SU-DHL-6 (cell line): ENCODE results near the gene SPTBN1.
"Not testable (repeated sequence)": the region's sequence is repeated elsewhere in the genome, so short reads cannot be mapped to it uniquely, and the experiment has no call there.

Experiments used
- H2AFZ ChIP-seq: fragments of 200-600 bp; sonication (generic); 2 replicates; pipeline ENCODE4 v1.6.1; 2014; ENCODE audit warnings: low read depth, mild to moderate bottlenecking, moderate library complexity, mixed read lengths, antibody characterized with exemption, low read length; ENCODE audit not compliant: severe bottlenecking
- H3F3A ChIP-seq: fragments of 200-600 bp; shearing (Covaris generic); 2 replicates; pipeline ENCODE4 v1.6.0; 2016; ENCODE audit warnings: antibody characterized with exemption, mild to moderate bottlenecking; ENCODE audit not compliant: insufficient read depth
- H3K27ac ChIP-seq: fragments of 200-600 bp; sonication (generic); 2 replicates; pipeline ENCODE4 v1.5.1; 2016; ENCODE audit warnings: low read depth, mild to moderate bottlenecking, low read length, moderate library complexity, mixed read lengths
- H3K27me3 ChIP-seq: fragments of 200-600 bp; sonication (generic), shearing (Covaris generic); 2 replicates; pipeline ENCODE4 v1.6.0; 2014; ENCODE audit warnings: mild to moderate bottlenecking, low read length
- H3K36me3 ChIP-seq: fragments of 200-600 bp; sonication (generic); 2 replicates; pipeline ENCODE4 v1.6.1; 2014; ENCODE audit warnings: mild to moderate bottlenecking, low read length, mixed read lengths
- H3K4me2 ChIP-seq: fragments of 300-600, 200-600 bp; shearing (Covaris generic), sonication (generic); 2 replicates; pipeline ENCODE4 v1.6.0; 2014; ENCODE audit warnings: low read length, low read depth, mild to moderate bottlenecking; ENCODE audit not compliant: poor library complexity, severe bottlenecking
- H3K4me3 ChIP-seq: fragments of 200-600 bp; sonication (generic); 2 replicates; pipeline ENCODE4 v1.5.1; 2014; ENCODE audit warnings: antibody characterized with exemption, low read length, mild to moderate bottlenecking, mixed read lengths; ENCODE audit not compliant: insufficient read depth, poor library complexity, severe bottlenecking
- H3K79me2 ChIP-seq: fragments of 200-600 bp; sonication (generic); 2 replicates; pipeline ENCODE4 v1.6.1; 2014; ENCODE audit warnings: mild to moderate bottlenecking, low read length, moderate library complexity; ENCODE audit not compliant: insufficient read depth
- H3K9ac ChIP-seq: fragments of 200-600 bp; sonication (generic); 2 replicates; pipeline ENCODE4 v1.7.0; 2014; ENCODE audit warnings: mild to moderate bottlenecking, low read length
- H3K9me2 ChIP-seq: fragments of 200-600 bp; sonication (generic); replicated peaks from 2 replicates; pipeline ENCODE4 v1.6.1; 2014; ENCODE audit warnings: low read length; ENCODE audit not compliant: insufficient read depth
- H3K9me3 ChIP-seq: fragments of 200-600 bp; sonication (generic); 2 replicates; pipeline ENCODE4 v1.6.1; 2014; ENCODE audit warnings: low read length, mixed read lengths; ENCODE audit not compliant: insufficient read depth
- H4K20me1 ChIP-seq: fragments of 200-600 bp; sonication (generic); 2 replicates; pipeline ENCODE4 v1.6.1; 2014; ENCODE audit warnings: low read depth, mild to moderate bottlenecking, antibody characterized with exemption, low read length, moderate library complexity, mixed read lengths
- CTCF ChIP-seq: fragments of 200-600 bp; sonication (generic); IDR thresholded peaks from one replicate; pipeline ENCODE4 v1.5.1; 2017; ENCODE audit warnings: antibody characterized with exemption, mild to moderate bottlenecking, low read length, moderate library complexity; ENCODE audit not compliant: insufficient read depth, poor library complexity, severe bottlenecking
- EZH2phosphoT487 ChIP-seq: fragments of 200-600 bp; sonication (generic), shearing (Covaris generic); conservative IDR thresholded peaks from 2 replicates; pipeline ENCODE4 v1.6.1; 2018; ENCODE audit warnings: mild to moderate bottlenecking, antibody characterized with exemption, low read length, moderate library complexity, mixed read lengths

The SPTBN1 gene

GRCh38 chr2:54481686-54482085 is 25.6 kb downstream of the SPTBN1 start:
- Histone ChIP-seq H4K20me1 (no peaks in the 10 kb centered on the region), H3K27me3 (no peaks in the 10 kb centered on the region), H3K79me2 (peaks cover 48% of the 10 kb centered on the region), H3K4me3 (no peak overlapping the region), H3K9me3 (no peaks in the 10 kb centered on the region), H2AFZ (no peak overlapping the region), H3K4me2 (no peak overlapping the region), H3F3A (no peaks in the 10 kb centered on the region), H3K27ac (no peak overlapping the region), H3K9ac (no peak overlapping the region), H3K9me2 (no peaks in the 10 kb centered on the region), H3K36me3 (no peaks in the 10 kb centered on the region)
- TF ChIP-seq EZH2phosphoT487 (no peak), CTCF (no peak)

DNA sequence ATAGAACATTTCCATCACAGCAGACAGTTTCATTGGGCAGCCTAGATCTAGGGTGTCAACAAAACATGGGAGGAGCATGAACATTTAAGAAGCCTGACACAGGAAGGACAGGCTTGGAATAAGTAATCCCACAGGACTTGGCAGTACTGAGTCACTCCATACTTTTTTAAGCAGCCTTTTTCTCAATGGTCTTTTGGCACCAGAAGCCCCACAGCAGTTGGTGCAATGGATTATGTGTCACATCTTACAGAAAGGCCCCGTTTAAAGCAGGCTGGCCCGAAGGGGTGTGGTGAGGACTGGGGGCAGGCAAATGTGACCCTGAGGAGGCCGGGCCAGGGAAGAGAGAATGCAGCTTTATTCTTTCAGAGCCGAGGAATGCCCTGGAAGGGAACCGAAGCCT is 26.6 kb downstream of the SPTBN1 start:
- Histone ChIP-seq H3K4me3 (no peak overlapping the region), H3K36me3 (no peaks in the 10 kb centered on the region), H3K9ac (no peak overlapping the region), H3K27ac (no peak overlapping the region), H4K20me1 (no peaks in the 10 kb centered on the region), H3K79me2 (peaks cover 48% of the 10 kb centered on the region), H3K9me2 (no peaks in the 10 kb centered on the region), H3K27me3 (no peaks in the 10 kb centered on the region), H3K9me3 (no peaks in the 10 kb centered on the region), H2AFZ (no peak overlapping the region), H3F3A (no peaks in the 10 kb centered on the region), H3K4me2 (no peak overlapping the region)
- TF ChIP-seq CTCF (no peak), EZH2phosphoT487 (no peak)

DNA sequence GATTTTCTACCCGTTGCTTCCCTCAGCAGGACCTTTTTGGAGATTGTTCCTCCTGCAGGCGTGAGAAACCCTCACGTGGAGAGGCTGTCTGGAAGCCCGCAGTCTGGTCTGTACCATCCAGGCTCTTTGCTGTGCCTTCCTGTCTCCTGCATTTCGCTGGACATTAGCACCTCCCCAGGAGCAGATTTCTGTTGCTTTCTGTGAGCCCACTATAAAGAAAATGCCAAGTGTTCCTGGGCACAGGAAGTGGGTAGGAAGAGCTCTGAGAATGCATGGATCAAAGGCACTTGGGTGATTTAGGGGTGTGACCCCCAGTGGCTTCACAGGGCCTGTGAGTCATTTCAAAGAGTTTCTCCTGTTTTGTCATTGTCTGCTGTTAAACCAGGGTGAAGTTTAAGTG is 27.3 kb downstream of the SPTBN1 start:
- Histone ChIP-seq H3K4me2 (no peak overlapping the region), H3K4me3 (no peak overlapping the region), H3K9me3 (no peaks in the 10 kb centered on the region), H3K27ac (no peak overlapping the region), H3K36me3 (no peaks in the 10 kb centered on the region), H3K79me2 (peaks cover 48% of the 10 kb centered on the region), H4K20me1 (no peaks in the 10 kb centered on the region), H3K27me3 (no peaks in the 10 kb centered on the region), H3K9me2 (no peaks in the 10 kb centered on the region), H2AFZ (no peak overlapping the region), H3K9ac (no peak overlapping the region), H3F3A (no peaks in the 10 kb centered on the region)
- TF ChIP-seq CTCF, result no peak
- TF ChIP-seq EZH2phosphoT487, result no peak

DNA sequence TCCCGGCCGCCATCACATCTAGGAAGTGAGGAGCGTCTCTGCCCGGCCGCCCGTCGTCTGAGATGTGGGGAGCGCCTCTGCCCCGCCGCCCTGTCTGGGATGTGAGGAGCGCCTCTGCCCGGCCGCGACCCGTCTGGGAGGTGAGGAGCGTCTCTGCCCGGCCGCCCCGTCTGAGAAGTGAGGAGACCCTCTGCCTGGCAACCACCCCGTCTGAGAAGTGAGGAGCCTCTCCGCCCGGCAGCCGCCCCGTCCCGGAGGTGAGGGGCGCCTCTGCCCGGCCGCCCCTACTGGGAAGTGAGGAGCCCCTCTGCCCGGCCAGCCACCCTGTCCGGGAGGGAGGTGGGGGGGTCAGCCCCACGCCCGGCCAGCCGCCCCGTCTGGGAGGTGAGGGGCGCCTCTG is 29.6 kb downstream of the SPTBN1 start:
- H3K4me2 ChIP-seq, H3K4me3 ChIP-seq, H3K9ac ChIP-seq, H3K9me2 ChIP-seq, H3K9me3 ChIP-seq, H2AFZ ChIP-seq, H3K27ac ChIP-seq, H3K27me3 ChIP-seq, H3K36me3 ChIP-seq, H3F3A ChIP-seq, H4K20me1 ChIP-seq: not testable (repeated sequence)
- H3K79me2 ChIP-seq, result peaks cover 29% of the 10 kb centered on the region
